KBM-7 (cell line): Measurements from ENCODE around the gene DAP3.
"Not testable (repeated sequence)": the region's sequence is repeated elsewhere in the genome, so short reads cannot be mapped to it uniquely, and the experiment has no call there.

Experiments used
- DNase-seq: peaks from one replicate; pipeline ENCODE4 v3.0.0-alpha.2; 2015
- in situ Hi-C: fragments of 300-500 bp; cut with MboI; formaldehyde crosslinking; loops from 2 replicates; pipeline ENCODE4 v1.14.3; 2020; ENCODE audit warnings: low sequenced_read_pairs, low pct_unique_long_range_greater_than_20kb, mixed read lengths

The DAP3 gene

DNA sequence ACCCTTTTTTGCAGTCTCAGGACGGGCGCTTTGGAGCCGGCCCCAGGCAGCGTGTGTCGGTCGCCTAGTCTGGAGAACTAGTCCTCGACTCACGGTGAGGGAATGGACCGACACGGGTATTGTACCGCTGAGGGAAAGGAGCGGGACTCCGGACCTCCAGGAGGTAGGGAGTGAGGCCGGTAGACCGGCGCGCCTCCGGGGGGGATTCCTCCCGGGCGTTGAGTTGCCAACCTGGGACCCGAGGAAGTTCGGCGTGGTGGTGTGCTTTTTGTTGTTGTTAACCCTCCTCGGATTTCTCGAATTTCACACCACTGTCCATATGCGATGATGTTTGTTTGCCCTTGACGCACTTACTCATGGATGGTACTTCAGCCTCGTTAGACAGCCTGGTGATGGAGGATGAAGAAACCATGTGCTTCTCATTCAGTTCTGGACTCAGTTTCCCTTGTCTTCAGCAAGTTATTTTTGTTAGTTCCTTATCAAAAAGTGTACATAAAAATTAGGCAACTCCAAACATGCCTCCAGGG lies at the start of gene DAP3:
TSS of gene DAP3 (plus strand) at position 11 of the 527 bp plus-strand sequence. CDS start 20,689 bp downstream, outside the sequence.
- in situ Hi-C loops, DNase-seq: not testable (repeated sequence)

DNA sequence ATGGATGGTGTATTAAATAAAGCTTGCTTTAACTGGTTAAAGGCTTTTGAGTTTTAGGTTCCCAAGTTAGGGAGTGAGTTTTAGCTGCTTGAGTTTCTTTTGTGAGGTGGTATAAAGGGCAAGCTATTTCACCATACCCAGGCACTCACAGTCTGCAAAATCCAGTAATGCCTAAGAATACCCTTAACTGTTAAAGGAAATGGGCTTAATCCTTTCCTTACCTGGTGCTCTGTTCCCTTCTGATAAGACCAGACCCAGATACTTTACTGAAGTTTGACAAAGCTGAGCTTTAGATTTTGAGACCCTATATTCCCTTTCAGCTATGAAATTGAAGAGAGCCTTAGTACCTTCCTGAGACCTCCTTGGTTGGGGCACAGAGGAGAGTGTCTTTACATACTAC lies 48.5 kb upstream of the DAP3 start:
- in situ Hi-C loops: no loop called here
- DNase-seq: no peak

GRCh38 chr1:155642559-155643180 lies 46.2 kb upstream of the DAP3 start:
- DNase-seq, in situ Hi-C loops: not testable (repeated sequence)

- in situ Hi-C loops: no loop called here
- no peak for DNase-seq
Measured at GRCh38 chr1:155643230-155643629, 45.7 kb upstream of the DAP3 start.

GRCh38 chr1:155645034-155645598 lies 43.8 kb upstream of the DAP3 start:
- in situ Hi-C loops: no loop called here
- no peak for DNase-seq

GRCh38 chr1:155645648-155646047 lies 43.2 kb upstream of the DAP3 start:
- in situ Hi-C loops: no loop called here
- DNase-seq: no peak

DNA sequence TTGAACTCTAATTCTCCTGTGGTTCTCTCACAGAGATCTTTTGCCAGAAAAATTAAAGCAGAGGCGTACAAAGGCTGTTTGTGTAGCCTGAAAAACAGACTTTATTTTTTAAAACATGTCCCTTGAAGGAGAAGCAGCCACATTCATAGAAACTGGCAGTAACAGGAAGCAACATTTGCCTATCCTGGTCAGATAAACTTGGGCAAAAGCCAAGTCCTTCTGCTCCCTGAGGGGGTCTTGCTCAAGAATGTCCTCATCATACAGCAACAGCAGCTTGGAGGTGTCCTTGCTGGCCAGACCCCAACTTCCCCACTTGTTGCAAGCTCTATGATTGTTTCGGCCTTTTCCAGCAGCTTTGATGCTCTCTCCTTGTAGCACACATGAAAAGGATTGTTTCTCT lies 42.6 kb upstream of the DAP3 start:
- in situ Hi-C loops: no loop called here
- peak; percentile 27 for DNase-seq

GRCh38 chr1:155648207-155649147 lies 40.4 kb upstream of the DAP3 start:
- in situ Hi-C loops: no loop called here
- peak; percentile 66 for DNase-seq

- in situ Hi-C loops: no loop called here
- peak; percentile 57 for DNase-seq
Measured at GRCh38 chr1:155649676-155650075, 39.2 kb upstream of the DAP3 start.

GRCh38 chr1:155650231-155650757 lies 38.6 kb upstream of the DAP3 start:
- DNase-seq: no peak
- in situ Hi-C loops: no loop called here

DNA sequence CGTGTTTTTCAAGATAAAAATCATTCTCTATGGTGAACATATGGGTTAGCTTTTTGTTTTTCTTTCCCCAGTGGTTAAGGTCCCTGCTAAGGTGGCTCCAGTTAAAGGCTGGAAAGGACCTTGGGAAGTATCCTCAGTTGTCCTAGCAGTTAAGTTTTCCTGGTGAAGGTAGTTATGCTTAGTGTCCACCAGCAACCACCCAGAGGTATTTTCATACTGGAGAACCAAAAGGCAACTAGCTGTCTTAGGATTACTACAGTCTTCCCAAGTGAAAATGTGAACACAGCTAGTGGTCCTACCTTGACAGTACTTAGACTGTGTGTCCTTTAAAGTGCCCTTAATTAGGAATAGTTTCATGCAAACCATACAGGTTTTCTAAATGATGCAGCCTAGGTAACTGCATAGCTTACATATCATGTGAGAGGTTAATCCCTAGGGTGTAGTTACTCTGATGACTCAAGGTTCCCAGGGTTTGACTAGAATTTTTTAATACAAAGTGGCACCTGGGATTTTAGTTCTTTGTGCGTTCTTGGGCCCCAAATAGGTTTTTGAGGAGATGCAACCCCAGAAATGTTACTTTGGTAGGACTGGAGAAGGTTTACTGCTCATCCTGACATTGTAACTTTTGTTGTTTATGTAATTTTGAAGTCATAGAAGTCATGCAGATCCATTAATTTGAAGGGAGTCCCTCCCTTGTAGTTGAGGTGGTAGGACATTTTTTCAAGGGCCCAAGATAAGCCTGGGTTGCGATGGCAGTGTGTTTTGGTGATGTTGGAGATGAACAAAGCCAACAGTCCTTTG lies 36.8 kb upstream of the DAP3 start:
- no peak for DNase-seq
- in situ Hi-C loops: no loop called here

GRCh38 chr1:155652951-155653350 lies 35.9 kb upstream of the DAP3 start:
- no peak for DNase-seq
- in situ Hi-C loops: no loop called here

DNA sequence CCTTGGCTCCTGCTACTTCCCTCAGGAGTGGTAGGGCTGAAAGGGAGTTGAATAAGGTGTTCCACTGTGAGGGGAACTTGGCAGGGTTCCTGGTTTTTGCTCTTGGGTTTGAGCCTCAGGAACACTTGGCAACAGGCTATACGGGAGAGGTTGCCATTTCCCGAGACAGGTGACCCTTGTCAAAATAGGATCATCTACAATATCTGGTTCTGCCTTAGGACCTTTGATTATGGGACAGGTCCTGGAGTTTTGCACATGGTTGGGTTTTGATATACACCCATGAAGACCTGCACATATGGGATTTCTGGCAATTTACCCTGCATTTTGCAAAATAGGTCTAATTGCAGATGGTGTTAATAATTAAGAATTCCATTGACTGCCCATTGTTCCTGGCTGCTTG lies 31.4 kb upstream of the DAP3 start:
- in situ Hi-C loops: no loop called here
- DNase-seq: no peak

DNA sequence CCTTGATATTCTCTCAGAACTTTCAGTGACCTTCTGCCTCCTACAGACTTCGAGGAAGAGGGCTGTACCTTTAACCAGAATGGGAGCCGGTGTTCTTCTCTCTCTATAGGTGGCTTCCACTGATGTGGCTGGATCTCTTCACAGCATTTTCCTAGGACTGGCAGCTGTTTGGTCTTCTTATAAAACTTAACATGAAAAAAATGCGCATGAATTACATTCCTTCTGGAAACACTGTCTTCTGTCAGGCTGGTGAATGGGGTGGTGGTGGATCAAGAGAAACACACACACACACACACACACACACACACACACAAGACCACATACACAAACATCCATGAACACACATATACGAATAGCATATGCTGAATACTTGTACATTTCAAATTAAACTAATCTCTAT lies 27.7 kb upstream of the DAP3 start:
- in situ Hi-C loops, DNase-seq: not testable (repeated sequence)

GRCh38 chr1:155669233-155670162 lies 19.4 kb upstream of the DAP3 start:
- in situ Hi-C loops: no loop called here
- no peak for DNase-seq

- DNase-seq: no peak
- in situ Hi-C loops: no loop called here
Measured at GRCh38 chr1:155671750-155672149, 17.1 kb upstream of the DAP3 start.

GRCh38 chr1:155673003-155673402 lies 15.9 kb upstream of the DAP3 start:
- in situ Hi-C loops: no loop called here
- DNase-seq: no peak

DNA sequence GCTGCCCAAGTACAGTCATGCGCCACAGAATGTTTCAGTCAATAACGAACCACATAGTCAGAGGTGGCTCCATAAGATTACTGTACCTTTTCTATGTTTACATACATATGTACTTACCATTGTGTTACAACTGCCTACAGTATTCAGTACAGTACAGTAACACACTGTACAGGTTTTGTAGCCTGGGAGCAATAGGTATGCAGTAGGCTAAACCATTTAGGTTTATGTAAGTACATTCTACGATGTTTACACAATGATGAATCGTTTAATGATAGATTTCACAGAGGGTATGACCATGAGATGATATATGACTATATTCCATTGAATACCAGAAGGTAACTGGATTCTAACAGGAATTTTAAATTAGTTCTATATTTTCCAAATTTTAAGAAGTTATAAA lies 10.9 kb upstream of the DAP3 start:
- DNase-seq: no peak

More for the DNA sequence above, 10.9 kb upstream of the DAP3 start:
- in situ Hi-C loops: no loop called here
